Body of pancreas (tissue), 4 donors: ENCODE results near the gene PRDX2. TPM values are rescaled to one million over a fixed set of nuclear protein-coding genes. Genes with fewer than 3 reads are reported as not detected.

Source experiments
- ATAC-seq: fragments of 150-250 bp; one replicate; pipeline ENCODE4 v1.9.1; 2016
- DNase-seq, 4 donors: peaks; one replicate each; pipeline ENCODE4 v3.0.0-alpha.2; 2019
- H3K27ac ChIP-seq, 4 donors: fragments of 200-600 bp; sonication (generic); 1 replicate in 3 of 4; 2 replicates in 1 of 4; pipeline versions ENCODE4 v1.5.1 to v1.6.1; 2016 to 2019; ENCODE audit warnings: mild to moderate bottlenecking in 1 of 4, mixed read lengths in 1 of 4, moderate library complexity in 1 of 4
- H3K27me3 ChIP-seq, 2 donors: fragments of 200-600 bp; sonication (generic); one replicate each; pipeline ENCODE4 v1.6.0; 2016; ENCODE audit warnings: mild to moderate bottlenecking in 1 of 2
- H3K36me3 ChIP-seq, 2 donors: fragments of 200-600 bp; sonication (generic); replicated peaks in 1 of 2; 2 replicates each; pipeline ENCODE4 v1.5.1; 2016; ENCODE audit warnings: low read depth in 2 of 2; ENCODE audit not compliant: insufficient read depth in 1 of 2
- H3K4me1 ChIP-seq: fragments of 200-600 bp; sonication (generic); one replicate; pipeline ENCODE4 v1.6.0; 2016
- H3K4me3 ChIP-seq, 2 donors: fragments of 200-600 bp; sonication (generic); 1 replicate in 1 of 2; 2 replicates in 1 of 2; pipeline ENCODE4 v1.5.1; 2016 to 2019
- H3K9me3 ChIP-seq, 3 donors: fragments of 200-600 bp; sonication (generic); 1 replicate in 2 of 3; 2 replicates in 1 of 3; pipeline ENCODE4 v1.5.1; 2016
- POLR2A ChIP-seq, 3 donors: fragments of 450-650 bp; IDR thresholded peaks; one replicate each; pipeline ENCODE4 v1.6.1; 2016; ENCODE audit warnings: antibody characterized with exemption in 3 of 3, mild to moderate bottlenecking in 2 of 3
- WGBS, 2 donors: methylation state at CpG; one replicate each; pipeline ENCODE4 v1.1.5; 2017; 5-methylcytosine and 5-hydroxymethylcytosine counted together
- intact Hi-C: fragments of 100-400 bp; cut with DNase I; formaldehyde crosslinking; loops from one replicate; pipeline ENCODE4 v1.15.1; 2023
- microRNA-seq, 2 donors: library from miRNA; unstranded; fragments of <30 nt; microRNA quantifications; one replicate each; pipeline ENCODE4, GENCODE V29; 2016; ENCODE audit warnings: borderline number of aligned reads in 2 of 2, borderline replicate concordance in 2 of 2
- small RNA-seq: library from RNA; depleted of rRNA; stranded (forward); fragments of <200 nt; gene quantifications from one replicate; pipeline ENCODE3, GENCODE V24; 2016
- total RNA-seq, 2 donors: library from RNA; depleted of rRNA; stranded (reverse); fragments of >200 nt; gene quantifications; one replicate each; pipeline ENCODE4 v1.1.0, GENCODE V29; 2016
- TF ChIP-seq, protein P1 (sequence below), 7 experiments: fragments of 450-650 bp in 4 of 7; fragments of 200-600 bp in 3 of 7; sonication (generic) in 3 of 7; IDR thresholded peaks; one replicate each; pipeline ENCODE4 v1.5.1; 2016 to 2019; ENCODE audit warnings: antibody characterized with exemption in 7 of 7

PRDX2 gene
- total RNA-seq, 2 donors from 2014 or later, result 105 to 146 TPM

DNA sequence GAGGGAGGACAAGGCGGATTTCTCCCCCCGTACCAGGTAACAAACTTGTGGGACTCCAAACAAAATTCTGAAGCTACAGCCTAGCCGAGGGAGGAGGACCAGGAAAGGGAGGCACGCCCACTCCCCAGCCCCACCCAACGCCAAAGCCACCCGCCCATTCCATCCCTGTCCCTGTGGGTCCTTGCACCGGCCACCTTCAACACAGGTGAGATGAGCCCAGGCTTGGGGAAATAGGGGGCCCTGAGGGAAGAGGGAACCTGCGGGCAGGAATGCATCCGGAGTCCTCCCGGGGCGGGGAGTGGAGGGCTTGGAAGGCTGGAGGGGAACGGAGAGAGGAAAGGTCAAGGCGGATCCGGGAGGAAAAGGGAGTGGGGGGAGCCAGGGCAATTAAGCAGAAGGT lies 50.0 kb downstream of the PRDX2 start, which contains the start of gene BEST2:
Gene BEST2 (plus strand): TSS at position 157 of the 400 bp plus-strand sequence. CDS start 802 bp downstream, outside the sequence.
- H3K4me3 ChIP-seq, result no peak within 1 kb of the TSS
- H3K27ac ChIP-seq, result no peak within 1 kb of the TSS
- H3K9me3 ChIP-seq, result no peaks in the 10 kb centered on the region
- 35 to 36% methylated on average over 13 to 14 of the region's 14 CpGs for WGBS, 2 donors
- ATAC-seq, result no peak
- no peaks in the 10 kb centered on the region for H3K4me1 ChIP-seq
- H3K36me3 ChIP-seq, result no peaks in the 10 kb centered on the region
- TF ChIP-seq, protein P1, sequence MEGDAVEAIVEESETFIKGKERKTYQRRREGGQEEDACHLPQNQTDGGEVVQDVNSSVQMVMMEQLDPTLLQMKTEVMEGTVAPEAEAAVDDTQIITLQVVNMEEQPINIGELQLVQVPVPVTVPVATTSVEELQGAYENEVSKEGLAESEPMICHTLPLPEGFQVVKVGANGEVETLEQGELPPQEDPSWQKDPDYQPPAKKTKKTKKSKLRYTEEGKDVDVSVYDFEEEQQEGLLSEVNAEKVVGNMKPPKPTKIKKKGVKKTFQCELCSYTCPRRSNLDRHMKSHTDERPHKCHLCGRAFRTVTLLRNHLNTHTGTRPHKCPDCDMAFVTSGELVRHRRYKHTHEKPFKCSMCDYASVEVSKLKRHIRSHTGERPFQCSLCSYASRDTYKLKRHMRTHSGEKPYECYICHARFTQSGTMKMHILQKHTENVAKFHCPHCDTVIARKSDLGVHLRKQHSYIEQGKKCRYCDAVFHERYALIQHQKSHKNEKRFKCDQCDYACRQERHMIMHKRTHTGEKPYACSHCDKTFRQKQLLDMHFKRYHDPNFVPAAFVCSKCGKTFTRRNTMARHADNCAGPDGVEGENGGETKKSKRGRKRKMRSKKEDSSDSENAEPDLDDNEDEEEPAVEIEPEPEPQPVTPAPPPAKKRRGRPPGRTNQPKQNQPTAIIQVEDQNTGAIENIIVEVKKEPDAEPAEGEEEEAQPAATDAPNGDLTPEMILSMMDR (IDR thresholded peaks at IDR 0.05), result no peak
- TF ChIP-seq POLR2A (IDR thresholded peaks at IDR 0.05), result no peak
- H3K27me3 ChIP-seq, result no peaks in the 10 kb centered on the region
- no peak for DNase-seq
- intact Hi-C loops, result no loop called here

DNA sequence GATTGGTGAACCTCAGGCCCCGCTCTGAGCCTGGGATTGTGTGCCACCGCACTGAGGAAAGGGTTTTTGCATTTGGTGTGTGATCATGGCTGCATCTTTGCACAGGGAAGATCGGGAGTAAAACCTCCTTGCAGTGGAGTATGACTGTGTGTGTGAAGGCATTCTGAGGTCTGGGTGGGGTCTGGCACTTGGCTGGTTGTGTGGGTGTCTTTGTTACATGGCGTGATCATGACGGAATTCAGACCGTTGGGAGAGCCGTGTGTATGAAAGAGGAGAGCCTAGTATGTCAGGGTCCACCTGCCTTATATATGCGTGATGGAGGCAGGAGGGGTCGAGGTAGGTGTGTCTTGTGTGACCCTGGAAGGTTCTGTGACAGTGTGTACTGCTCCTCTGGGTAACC lies 50.7 kb downstream of the PRDX2 start:
- H3K27me3 ChIP-seq, result no peaks in the 10 kb centered on the region
- intact Hi-C loops, result no loop called here
- no peak for ATAC-seq
- H3K4me1 ChIP-seq, result no peaks in the 10 kb centered on the region
- no peak overlapping the region for H3K4me3 ChIP-seq
- WGBS, 2 donors, result 42 to 54% methylated on average over 9 of the region's 9 CpGs
- no peaks in the 10 kb centered on the region for H3K9me3 ChIP-seq
- H3K36me3 ChIP-seq, result peaks cover 0 to 4% of the 10 kb centered on the region in 2 donors
- no peak for DNase-seq
- TF ChIP-seq, protein P1 (IDR thresholded peaks at IDR 0.05), result no peak
- no peak for TF ChIP-seq POLR2A (IDR thresholded peaks at IDR 0.05)
- no peak overlapping the region for H3K27ac ChIP-seq

DNA sequence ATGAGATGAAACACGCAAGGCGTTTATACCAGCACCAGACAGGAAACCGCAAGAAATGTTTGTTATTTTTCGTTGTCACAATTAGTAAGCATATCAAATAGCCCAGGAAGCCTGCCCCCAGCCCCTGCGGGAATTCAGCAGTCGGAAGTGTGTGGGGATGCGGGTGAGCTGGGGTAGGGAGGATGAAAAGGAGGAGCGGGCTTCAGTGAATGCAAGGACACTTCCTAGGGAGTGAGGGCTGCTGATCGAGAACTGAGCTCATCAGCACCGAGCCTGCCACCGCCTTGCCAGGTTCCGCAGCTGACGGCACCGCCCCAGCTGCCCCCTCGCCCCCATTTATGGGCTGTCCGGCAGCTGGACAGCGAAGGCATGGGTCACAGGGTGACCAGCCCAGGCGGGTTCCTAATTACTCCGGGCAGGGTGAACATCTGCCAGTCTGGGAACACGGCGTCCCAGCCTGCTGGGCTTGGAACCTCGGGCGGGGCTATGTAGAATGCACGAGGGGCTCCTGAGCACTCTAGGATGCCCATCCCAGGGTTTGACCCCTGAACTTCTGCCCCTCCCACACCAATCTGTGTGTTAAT lies 51.6 kb downstream of the PRDX2 start:
- H3K27ac ChIP-seq, result no peak overlapping the region
- ATAC-seq, result no peak
- no peaks in the 10 kb centered on the region for H3K9me3 ChIP-seq
- no peaks in the 10 kb centered on the region for H3K4me1 ChIP-seq
- 25 to 37% methylated on average over 14 to 17 of the region's 24 CpGs for WGBS, 2 donors
- intact Hi-C loops, result no loop called here
- H3K36me3 ChIP-seq, result peaks cover 0 to 7% of the 10 kb centered on the region in 2 donors
- no peaks in the 10 kb centered on the region for H3K27me3 ChIP-seq
- TF ChIP-seq, protein P1 (IDR thresholded peaks at IDR 0.05), result no peak
- no peak overlapping the region for H3K4me3 ChIP-seq
- DNase-seq, result no peak

DNA sequence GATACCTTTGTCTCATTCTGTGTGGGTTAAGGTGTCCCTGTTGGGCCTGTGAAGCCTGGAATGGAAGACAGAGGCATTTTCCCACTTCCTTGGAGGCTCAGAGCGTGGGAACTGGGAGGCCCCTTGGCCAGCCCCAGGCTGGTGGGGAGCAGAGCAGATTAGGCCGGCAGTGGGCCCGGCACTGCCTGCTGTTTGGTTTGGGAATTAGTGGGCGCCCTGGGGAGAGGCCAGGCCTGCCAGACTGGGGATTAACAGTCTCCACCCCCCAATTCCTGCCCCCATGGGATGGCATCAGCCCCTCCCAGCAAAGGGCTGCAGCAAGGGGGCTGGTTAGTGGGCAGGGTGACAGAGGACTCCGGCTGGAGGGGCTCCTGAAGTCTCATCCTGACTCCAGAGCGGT lies 53.1 kb downstream of the PRDX2 start:
- H3K9me3 ChIP-seq, result no peaks in the 10 kb centered on the region
- no peak overlapping the region for H3K27ac ChIP-seq
- H3K4me1 ChIP-seq, result no peaks in the 10 kb centered on the region
- WGBS, 2 donors, result 64 to 87% methylated on average over 3 to 4 of the region's 6 CpGs
- no peaks in the 10 kb centered on the region for H3K27me3 ChIP-seq
- ATAC-seq (peak; percentile 23), DNase-seq (no peak)
- intact Hi-C loops, result no loop called here
- H3K4me3 ChIP-seq, result no peak overlapping the region
- peaks cover 0 to 7% of the 10 kb centered on the region in 2 donors for H3K36me3 ChIP-seq
- TF ChIP-seq POLR2A (IDR thresholded peaks at IDR 0.05), result no peak
- TF ChIP-seq, protein P1 (IDR thresholded peaks at IDR 0.05), result no peak

Small RNAs within 50 kb of the gene (microRNA-seq; reads per million reads assigned to microRNA genes)
- gene MIR5684, result 0 to 0.47 reads per million in 2 donors

Small RNAs within 50 kb of the gene (small RNA-seq; reads per million reads assigned to genes)
- gene MIR5684, result not detected

Other genes starting within 250 kb of the PRDX2 start
- 1 to 10 TPM; 2.0 to 2.6 TPM for gene ZNF490, start 191.0 kb downstream of the PRDX2 start, total RNA-seq
- 10 to 100 TPM in 1 of 2 donors, 1 to 10 TPM in 1; 9.9 to 16.9 TPM for gene ZNF791, start 190.9 kb downstream of the PRDX2 start, total RNA-seq
- gene MAN2B1, start 135.1 kb downstream of the PRDX2 start, total RNA-seq, result 10 to 100 TPM; 30.0 to 48.0 TPM
- gene WDR83, start 135.0 kb downstream of the PRDX2 start, total RNA-seq, result 10 to 100 TPM; 12.5 to 37.2 TPM
- gene DHPS, start 119.9 kb downstream of the PRDX2 start, total RNA-seq, result 100 to 1,000 TPM in 1 of 2 donors, 10 to 100 TPM in 1; 55.8 to 136 TPM
- not detected for gene GNG14, start 113.8 kb downstream of the PRDX2 start, total RNA-seq
- 1 to 10 TPM; 3.9 to 4.0 TPM for gene FBXW9, start 105.2 kb downstream of the PRDX2 start, total RNA-seq
- 10 to 100 TPM; 15.0 to 35.6 TPM for gene TNPO2, start 77.9 kb downstream of the PRDX2 start, total RNA-seq
- gene TRIR, start 67.1 kb downstream of the PRDX2 start, total RNA-seq, result 100 to 1,000 TPM; 187 to 282 TPM
- gene GET3, start 64.3 kb downstream of the PRDX2 start, total RNA-seq, result 10 to 100 TPM; 13.2 to 22.8 TPM
- not detected for gene BEST2, start 50.0 kb downstream of the PRDX2 start, total RNA-seq
- 100 to 1,000 TPM; 114 to 354 TPM for gene HOOK2, start 26.2 kb downstream of the PRDX2 start, total RNA-seq
- 100 to 1,000 TPM; 219 to 485 TPM for gene JUNB, start 10.3 kb downstream of the PRDX2 start, total RNA-seq
- gene THSD8, start 269 bp upstream of the PRDX2 start, total RNA-seq, result not detected
- 1 to 10 TPM; 1.3 to 6.5 TPM for gene RNASEH2A, start 4.8 kb upstream of the PRDX2 start, total RNA-seq
- under 1 TPM in 1 of 2 donors, not detected in 1; 0.52 TPM for gene RTBDN, start 32.8 kb upstream of the PRDX2 start, total RNA-seq
- gene MAST1, start 36.7 kb upstream of the PRDX2 start, total RNA-seq, result under 1 TPM in 1 of 2 donors, not detected in 1; 0.26 TPM
- 10 to 100 TPM in 1 of 2 donors, 1 to 10 TPM in 1; 6.9 to 28.3 TPM for gene DNASE2, start 79.6 kb upstream of the PRDX2 start, total RNA-seq
- not detected for gene KLF1, start 85.4 kb upstream of the PRDX2 start, total RNA-seq
- gene GCDH, start 89.4 kb upstream of the PRDX2 start, total RNA-seq, result 10 to 100 TPM; 17.4 to 57.7 TPM
- gene SYCE2, start 117.5 kb upstream of the PRDX2 start, total RNA-seq, result not detected
- 10 to 100 TPM; 25.9 to 35.6 TPM for gene FARSA, start 131.9 kb upstream of the PRDX2 start, total RNA-seq
- 100 to 1,000 TPM; 298 to 388 TPM for gene CALR, start 136.8 kb upstream of the PRDX2 start, total RNA-seq
- gene RAD23A, start 144.1 kb upstream of the PRDX2 start, total RNA-seq, result 10 to 100 TPM; 53.7 to 94.6 TPM
- gene GADD45GIP1, start 155.4 kb upstream of the PRDX2 start, total RNA-seq, result 10 to 100 TPM; 31.3 to 42.0 TPM
- gene DAND5, start 167.8 kb upstream of the PRDX2 start, total RNA-seq, result not detected
- gene NFIX, start 193.7 kb upstream of the PRDX2 start, total RNA-seq, result 10 to 100 TPM; 16.9 to 26.7 TPM